OCI-M2 (cell line): ENCODE results near the gene MRPS10.
"Not testable (repeated sequence)": the region's sequence is repeated elsewhere in the genome, so short reads cannot be mapped to it uniquely, and the experiment has no call there.

Experiments used
- DNase-seq: peaks from one replicate; lab custom pipeline; 2025; ENCODE audit not compliant: unreplicated experiment; lab: John Stamatoyannopoulos, UW

MRPS10 gene

DNA sequence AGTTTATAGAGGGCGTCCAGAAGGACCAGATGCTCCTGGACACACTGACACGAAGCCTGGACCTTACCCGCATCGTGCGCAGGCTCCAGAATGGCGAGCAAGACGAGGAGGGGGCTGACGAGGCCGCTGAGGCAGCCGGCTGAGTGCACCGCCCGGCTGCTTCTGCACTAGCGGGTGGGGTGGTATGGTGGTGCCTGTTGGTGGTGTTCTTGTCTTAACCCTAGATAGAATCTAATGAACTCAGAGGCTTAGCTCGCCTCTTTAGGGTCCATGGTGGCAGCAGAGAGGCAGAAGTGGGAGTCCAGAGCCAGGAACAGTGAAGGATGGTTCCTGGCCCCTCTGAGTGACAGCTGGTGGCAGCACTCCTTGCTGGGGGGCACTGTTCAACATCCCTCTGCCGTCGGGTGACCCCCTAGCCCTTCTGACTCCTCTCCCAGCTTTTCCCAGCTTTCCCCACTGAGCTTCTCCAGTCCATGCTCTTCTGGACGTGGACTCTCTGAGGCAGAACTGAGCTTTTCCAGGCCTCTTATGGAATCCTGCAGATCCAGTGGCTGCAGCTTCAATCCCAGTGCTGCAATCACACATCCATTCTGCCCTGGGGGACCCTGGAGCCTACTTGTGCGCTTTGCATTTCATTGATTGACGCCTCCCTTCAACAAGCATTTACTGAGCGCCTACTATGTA, 38.3 kb downstream of the MRPS10 start:
- DNase-seq: no peak

GRCh38 chr6:42177514-42178364, 39.9 kb downstream of the MRPS10 start:
- no peak for DNase-seq

DNA sequence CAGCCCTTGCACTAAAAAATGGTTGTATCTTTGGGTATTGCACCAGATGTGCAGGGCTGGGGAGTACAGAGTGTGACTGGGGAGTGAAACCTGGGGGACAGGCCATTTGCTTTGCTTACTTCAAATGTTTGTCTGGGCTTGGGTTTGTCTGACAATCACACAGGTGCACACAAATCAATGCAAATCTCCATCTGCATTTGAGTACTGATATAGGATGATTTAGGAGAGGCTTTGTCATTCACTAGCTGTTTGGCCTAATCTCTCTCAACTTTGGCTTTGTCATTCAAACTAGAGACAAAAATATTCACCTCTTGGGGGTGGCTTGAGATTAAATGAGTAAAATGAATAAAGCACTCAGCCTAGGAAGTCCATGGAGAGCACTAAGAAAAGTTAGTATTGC, 40.7 kb downstream of the MRPS10 start:
- no peak for DNase-seq

- DNase-seq: no peak
Observed at GRCh38 chr6:42175860-42176259, 41.8 kb downstream of the MRPS10 start.

DNA sequence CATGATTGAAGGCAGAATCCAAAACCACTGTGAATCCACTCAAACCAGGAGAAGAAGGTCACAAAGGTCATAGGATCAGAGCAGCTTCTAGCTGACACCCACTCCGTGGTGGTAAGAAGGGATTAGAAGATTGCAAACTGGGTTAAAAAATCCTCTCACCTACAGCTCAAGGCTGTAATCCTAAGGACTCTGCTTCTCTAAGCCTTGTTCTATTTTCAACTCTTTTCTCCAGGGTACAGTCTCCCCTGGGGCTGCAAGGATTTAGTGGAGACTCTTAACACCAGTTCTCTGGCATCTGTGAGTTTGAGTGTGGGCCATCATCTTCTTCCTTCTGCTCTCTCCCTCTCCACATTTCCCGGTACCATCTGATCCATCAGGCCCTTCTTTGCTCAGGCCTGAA, 44.6 kb downstream of the MRPS10 start, which contains the start of gene GUCA1A:
Gene GUCA1A (plus strand): TSS at position 264 of the 400 bp plus-strand sequence. CDS start 250 bp downstream, outside the sequence.
- no peak for DNase-seq

DNA sequence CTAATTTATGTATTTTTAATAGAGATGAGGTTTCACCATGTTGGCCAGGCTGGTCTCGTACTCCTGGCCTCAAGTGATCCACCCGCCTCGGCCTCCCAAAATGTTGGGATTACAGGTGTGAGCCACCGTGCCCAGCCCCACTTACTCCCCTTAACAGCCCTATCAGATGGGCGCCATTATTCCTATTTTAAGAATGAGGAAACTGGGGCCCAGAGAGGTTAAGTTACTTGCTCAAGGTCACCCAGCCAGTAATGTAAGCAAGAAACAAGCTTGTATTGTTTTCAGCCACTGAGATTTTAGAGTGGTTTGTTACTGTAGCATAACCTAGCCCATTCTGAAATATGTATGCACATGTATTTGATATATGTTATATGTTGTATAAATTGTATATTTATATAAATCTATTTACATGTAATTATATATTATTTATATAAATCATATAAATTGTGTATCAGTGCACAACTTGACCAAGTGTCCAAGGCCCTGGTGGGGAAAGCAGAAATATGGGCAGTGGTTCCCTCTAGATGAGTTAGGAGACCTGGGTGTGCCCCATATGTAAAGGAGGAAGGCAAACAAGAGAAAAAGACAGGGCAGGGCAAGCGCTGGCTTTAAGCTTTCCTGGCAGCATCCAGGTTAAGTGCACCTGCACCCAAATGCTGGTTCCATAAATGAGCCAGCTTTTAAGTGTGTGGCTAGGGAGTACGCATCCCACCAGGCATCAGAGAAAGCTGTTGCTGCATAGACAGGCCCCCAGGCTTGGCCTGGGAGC, 45.7 kb downstream of the MRPS10 start:
- no peak for DNase-seq

- not testable (repeated sequence) for DNase-seq
Observed at GRCh38 chr6:42169780-42170179, 47.9 kb downstream of the MRPS10 start.

GRCh38 chr6:42168650-42169049, 49.0 kb downstream of the MRPS10 start:
- no peak for DNase-seq

DNA sequence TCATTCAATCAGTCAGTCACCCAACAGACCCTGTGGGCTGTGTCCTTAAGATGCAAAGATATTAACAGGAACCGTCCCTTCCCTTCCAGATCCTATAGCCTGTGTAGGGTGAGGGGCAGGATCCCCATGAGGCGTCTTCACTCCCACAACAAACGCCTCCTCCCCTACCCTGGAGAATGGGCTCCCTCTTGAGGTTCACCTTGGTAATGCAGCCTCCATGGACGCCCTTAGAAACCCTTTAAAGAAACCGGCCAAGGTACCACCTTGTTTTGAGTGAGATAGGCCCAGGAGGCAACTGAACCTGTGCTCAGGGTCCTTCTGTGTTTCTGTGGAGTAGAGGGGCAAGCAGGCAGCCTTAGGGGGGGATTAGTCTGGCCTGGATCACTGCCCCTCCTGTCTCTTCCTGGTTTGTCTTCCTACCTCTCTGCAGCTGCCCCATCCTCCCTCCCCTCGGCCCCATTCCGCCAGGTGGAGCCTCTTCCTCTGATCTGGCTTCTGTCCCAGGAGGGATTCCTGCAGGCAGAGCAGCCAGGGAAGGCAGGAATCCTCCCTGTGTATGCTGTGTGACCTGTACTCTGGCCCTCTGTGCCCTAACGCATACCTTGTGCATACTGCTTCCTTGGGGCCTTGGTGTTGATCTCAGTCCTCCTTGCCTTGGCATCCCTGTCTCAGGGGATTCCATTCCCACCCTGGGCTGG, 51.1 kb downstream of the MRPS10 start:
- peak; percentile 57 for DNase-seq

DNA sequence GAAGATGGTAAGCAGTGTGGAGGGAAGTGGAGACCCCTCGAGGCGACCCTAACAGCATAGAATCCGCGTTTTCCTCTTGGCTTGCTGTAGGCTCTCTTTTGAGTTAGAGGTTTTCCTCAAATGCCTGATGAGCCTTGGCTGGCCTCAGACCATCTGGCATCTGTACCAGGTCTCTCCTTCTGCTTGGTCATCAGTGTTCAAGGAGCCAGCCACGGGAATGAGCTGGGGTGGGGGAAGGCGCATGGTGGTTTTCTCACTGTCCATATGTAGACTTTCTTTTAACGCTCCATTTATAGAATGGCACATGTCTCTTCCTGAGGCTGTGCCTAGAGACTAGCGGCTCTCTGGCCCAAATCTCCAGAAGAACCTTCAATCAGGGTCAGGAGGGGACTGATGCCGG, 52.6 kb downstream of the MRPS10 start:
- DNase-seq: no peak

GRCh38 chr6:42163981-42164380, 53.7 kb downstream of the MRPS10 start:
- DNase-seq: no peak

- DNase-seq: no peak
Observed at GRCh38 chr6:42162812-42163211, 54.8 kb downstream of the MRPS10 start.

DNA sequence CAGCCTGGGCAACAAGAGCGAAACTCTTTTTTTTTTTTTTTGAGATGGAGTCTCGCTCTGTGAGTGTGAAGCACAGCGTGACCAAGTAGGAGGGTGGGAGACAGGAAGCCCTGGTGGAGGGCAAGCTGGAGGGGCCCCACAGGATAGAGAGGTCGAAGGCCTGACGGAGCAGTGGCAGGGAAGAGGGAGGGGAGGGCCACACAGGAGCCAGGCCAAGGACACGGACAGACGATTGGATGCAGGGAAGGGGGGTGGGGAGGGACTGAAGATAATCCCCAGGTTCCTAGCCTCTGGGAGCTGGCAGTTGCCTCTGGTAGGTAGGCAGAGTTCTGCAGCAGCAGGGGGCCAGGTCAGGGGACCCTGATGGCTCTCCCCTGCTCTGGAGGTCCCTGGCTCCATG, 55.3 kb downstream of the MRPS10 start:
- DNase-seq: no peak

DNA sequence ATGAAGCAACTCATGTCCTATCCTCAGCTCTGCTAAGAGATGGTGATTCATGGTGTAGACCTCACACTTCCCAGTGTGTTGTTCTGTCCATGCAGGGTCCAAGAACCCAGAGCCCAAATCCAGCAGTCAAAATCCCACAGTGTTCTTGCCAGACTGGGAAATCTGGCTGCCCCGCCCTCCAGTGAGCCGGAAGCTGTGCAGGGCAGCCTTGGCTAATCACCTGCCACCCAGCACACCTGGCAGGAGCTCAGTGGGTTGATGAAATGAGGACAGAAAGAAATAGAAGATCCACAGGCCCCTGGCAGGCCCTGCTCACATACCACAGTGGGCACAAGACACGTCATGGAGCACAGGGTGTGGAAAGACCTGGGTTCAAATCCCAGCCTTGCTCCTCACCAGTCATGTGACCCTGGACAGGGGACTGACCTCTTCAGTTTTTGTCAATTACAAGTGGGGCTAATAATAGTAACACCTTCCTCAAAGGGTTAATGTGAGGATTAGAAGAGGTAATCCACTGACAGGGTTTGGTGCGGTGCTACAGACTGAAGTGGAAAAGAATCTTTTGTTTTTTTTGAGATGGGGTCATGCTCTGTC, 58.1 kb downstream of the MRPS10 start:
- no peak for DNase-seq

DNA sequence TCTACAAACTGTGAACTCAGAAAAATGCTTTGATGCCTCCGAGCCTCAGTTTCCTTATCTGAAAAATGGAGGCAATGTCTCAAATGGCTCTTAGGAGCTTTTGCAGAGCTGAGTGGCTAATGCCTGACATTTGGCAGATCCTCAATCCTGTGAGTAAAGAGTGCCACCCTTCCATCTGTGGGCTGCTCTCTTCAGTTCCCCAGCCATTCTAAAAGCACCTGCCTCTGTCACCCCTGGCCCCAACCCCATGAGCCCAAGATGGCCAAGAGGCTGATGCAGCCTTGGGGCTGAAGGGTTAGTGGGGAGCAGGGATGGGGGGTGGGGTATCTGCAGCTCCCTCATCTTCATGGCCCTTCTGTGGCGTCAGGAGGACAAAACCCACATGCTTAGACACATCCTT, 59.0 kb downstream of the MRPS10 start:
- DNase-seq: no peak

DNA sequence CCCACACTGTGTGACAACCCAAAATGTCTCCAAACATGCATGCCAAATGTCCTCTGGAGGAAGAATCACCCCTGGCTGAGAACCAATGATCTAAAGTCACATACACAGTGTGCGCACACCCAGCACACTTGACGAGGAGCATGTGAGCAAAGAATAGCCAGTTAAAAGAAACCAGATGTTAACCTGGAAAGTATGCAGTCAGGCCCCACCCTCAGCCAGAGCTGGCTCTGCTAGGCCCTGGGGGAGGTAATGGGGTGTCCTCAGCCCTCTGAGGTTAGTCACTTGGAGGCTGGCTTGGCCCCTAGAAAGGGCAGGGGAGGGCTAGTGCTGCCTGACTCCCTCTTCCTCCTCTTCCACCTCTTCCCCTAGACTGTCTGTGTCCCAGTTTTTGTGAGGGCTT, 59.6 kb downstream of the MRPS10 start:
- no peak for DNase-seq
